GM21526 (cell line): ENCODE results near the gene IL17RA.

ENCODE experiments used
- ATAC-seq: cut with Tn5 transposase; IDR thresholded peaks from one replicate; pipeline ENCODE4 v1.9.1; 2021; ENCODE audit warnings: moderate library complexity; ENCODE audit not compliant: unreplicated experiment, low FRiP score

Gene IL17RA

GRCh38 chr22:17083255-17083654 lies 1.5 kb upstream of the IL17RA start:
- no peak for ATAC-seq

GRCh38 chr22:17083811-17084441 lies 874 bp upstream of the IL17RA start:
- ATAC-seq = no peak

- no peak for ATAC-seq
These were observed 729 bp downstream of the IL17RA start for GRCh38 chr22:17085277-17086181.

GRCh38 chr22:17086296-17086695 lies 1.5 kb downstream of the IL17RA start:
- ATAC-seq = no peak

- ATAC-seq = no peak
These were observed 2.1 kb downstream of the IL17RA start for GRCh38 chr22:17086788-17087497.

GRCh38 chr22:17087498-17088131 lies 2.8 kb downstream of the IL17RA start:
- no peak for ATAC-seq

- no peak for ATAC-seq
These were observed 5.8 kb downstream of the IL17RA start for GRCh38 chr22:17090550-17090949.

- ATAC-seq = no peak
These were observed 7.1 kb downstream of the IL17RA start for GRCh38 chr22:17091851-17092250.

GRCh38 chr22:17093081-17093480 lies 8.3 kb downstream of the IL17RA start:
- no peak for ATAC-seq

GRCh38 chr22:17095538-17095937 lies 10.7 kb downstream of the IL17RA start:
- ATAC-seq = no peak

- no peak for ATAC-seq
These were observed 11.3 kb downstream of the IL17RA start for GRCh38 chr22:17096071-17096470.

- no peak for ATAC-seq
These were observed 12.3 kb downstream of the IL17RA start for GRCh38 chr22:17097062-17097461.

GRCh38 chr22:17097701-17098100 lies 12.9 kb downstream of the IL17RA start:
- no peak for ATAC-seq

- no peak for ATAC-seq
These were observed 13.6 kb downstream of the IL17RA start for GRCh38 chr22:17098379-17098819.

- ATAC-seq = no peak
These were observed 15.8 kb downstream of the IL17RA start for GRCh38 chr22:17100621-17101020.

- ATAC-seq = no peak
These were observed 16.9 kb downstream of the IL17RA start for GRCh38 chr22:17101475-17102296.

- ATAC-seq = no peak
These were observed 17.5 kb downstream of the IL17RA start for GRCh38 chr22:17102297-17102667.

GRCh38 chr22:17103351-17103750 lies 18.6 kb downstream of the IL17RA start:
- ATAC-seq = no peak

- no peak for ATAC-seq
These were observed 19.6 kb downstream of the IL17RA start for GRCh38 chr22:17104336-17104935.
